Measurements from ENCODE around the gene PDP2. TPM values are rescaled to one million over a fixed set of nuclear protein-coding genes. Genes with fewer than 3 reads are reported as not detected.
A peak's percentile ranks its signal among the peaks of the same experiment; 100 is the strongest.

Gene PDP2
- total and polyA plus RNA-seq, 9 of the 15 experiments (the other 6 are each of a cell fraction or from before 2014, with no cell fraction given): 2.5 to 24.3 (median 7.2) TPM

- TF ChIP-seq MYC (IDR thresholded peaks at IDR 0.05; ENCODE audit: low read depth, low read length): no peak
- no peak for TF ChIP-seq MYC (CRISPR knock-in tag; IDR thresholded peaks at IDR 0.05; ENCODE audit: borderline replicate concordance, low read depth)
Observed at GRCh38 chr16:66846831-66847230, 33.5 kb upstream of the PDP2 start (continued).

DNA sequence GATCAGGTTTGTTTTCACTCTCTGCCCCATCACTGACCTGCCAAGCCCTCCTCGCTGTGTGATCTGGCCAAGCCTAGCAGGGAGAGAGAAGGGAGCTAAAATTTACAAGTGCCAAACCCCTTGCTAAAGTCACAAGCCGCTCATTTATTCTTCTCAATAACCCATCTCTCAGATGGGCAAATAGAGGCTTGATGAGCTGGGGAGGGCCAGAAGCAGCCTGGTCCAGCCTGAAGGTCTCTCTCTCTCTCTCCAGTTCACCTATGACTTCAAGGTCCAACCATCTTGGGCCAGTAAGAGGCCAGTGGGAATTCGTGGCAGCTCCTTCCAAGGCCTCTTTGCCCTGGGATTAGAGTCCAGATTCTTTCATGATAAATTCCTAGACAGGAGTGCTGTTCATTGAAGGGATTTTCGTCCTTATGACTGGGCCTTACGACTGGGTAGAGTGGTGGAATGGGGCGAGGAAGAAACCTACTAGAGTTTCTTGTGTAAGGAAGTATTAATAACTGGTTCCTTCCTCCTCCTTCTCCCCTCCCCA is 32.7 kb upstream of the PDP2 start:
- Histone ChIP-seq H3K4me2 (ENCODE audit: insufficient read depth, low read length) (no peak overlapping the region), H3K27me3 (ENCODE audit: control insufficient read depth in 2 of 2, insufficient read depth in 2 of 2, low read length in 2 of 2) (peaks cover 18 to 20% of the 10 kb centered on the region in 2 experiments; a peak in 4 of 5 replicates), H4K20me1 (replicated peaks; ENCODE audit: control insufficient read depth, insufficient read depth, low read length) (0 out of 2 replicates have a peak, but pooled peaks cover 4% of the 10 kb centered on the region), H3K4me3 (no peak overlapping the region), H3K9me1 (ENCODE audit: control insufficient read depth, insufficient read depth, low read length) (no peaks in the 10 kb centered on the region), H3K4me1 (replicated peaks in 1 of 2; ENCODE audit: control insufficient read depth in 2 of 2, insufficient read depth in 2 of 2, low read length in 2 of 2) (peaks cover 12 to 21% of the 10 kb centered on the region in 2 experiments; a peak in 3 of 5 replicates), H3K9ac (ENCODE audit: insufficient read depth in 1 of 2, low read depth in 2 of 2, low read length in 2 of 2) (no peak overlapping the region), H3K79me2 (ENCODE audit: control insufficient read depth, insufficient read depth, low read length) (no peaks in the 10 kb centered on the region), H3K9me3 (replicated peaks; ENCODE audit: control insufficient read depth, insufficient read depth, low read depth, low read length) (no peaks in the 10 kb centered on the region), H2AFZ (ENCODE audit: low read depth, low read length) (peak overlapping the region; percentile 1; the same call in 1 of the 2 replicates), H3K36me3 (ENCODE audit: control insufficient read depth, insufficient read depth, low read length) (no peaks in the 10 kb centered on the region), H3K27ac (ENCODE audit: extremely low read depth, low read depth, low read length) (no peak overlapping the region)
- ChIA-PET CTCF (ENCODE audit: low intra/inter-chr PET ratio) (no interaction called here), POLR2A (interaction anchor here (0.7 to 1.0 kb wide), 3 partner anchors 16 to 223 kb away, joined by 3 read pairs; partner anchors contain the start of gene NAE1)
- in situ Hi-C loops (cut with MboI) (no loop called here), intact Hi-C loops (cut with micrococcal nuclease) (no loop called here)
- FAIRE-seq (peak; percentile 69), DNase-seq (ENCODE audit: extremely low read depth in 1 of 4, low spot score in 3 of 4) (peak in 1 of 4 experiments; percentile 1), ATAC-seq (no peak)
- 20% methylated on average over 6 of the region's 6 CpGs for WGBS (ENCODE audit: insufficient coverage, low coverage, missing lambda C conversion rate)
- BruUV-seq (replicated peaks): no TSS peak
- TF ChIP-seq ETV1 (tag; conservative IDR thresholded peaks at IDR 0.05; ENCODE audit: low read depth) (no peak), RBM25 (IDR thresholded peaks at IDR 0.05; ENCODE audit: low read depth, low read length, severe bottlenecking) (peak; percentile 54), BCOR (IDR thresholded peaks at IDR 0.05) (0 out of 2 replicates have a peak, but pooled peaks have one; percentile 26)

All from K562 (cell line).